NCI-H345 treated with DMSO at 0.1 percent for 48 hours (cell line): ENCODE results near the gene FLVCR2.

Experiments used
- DNase-seq: peaks from one replicate; lab custom pipeline; 2025; ENCODE audit not compliant: unreplicated experiment; lab: John Stamatoyannopoulos, UW

FLVCR2 gene

DNA sequence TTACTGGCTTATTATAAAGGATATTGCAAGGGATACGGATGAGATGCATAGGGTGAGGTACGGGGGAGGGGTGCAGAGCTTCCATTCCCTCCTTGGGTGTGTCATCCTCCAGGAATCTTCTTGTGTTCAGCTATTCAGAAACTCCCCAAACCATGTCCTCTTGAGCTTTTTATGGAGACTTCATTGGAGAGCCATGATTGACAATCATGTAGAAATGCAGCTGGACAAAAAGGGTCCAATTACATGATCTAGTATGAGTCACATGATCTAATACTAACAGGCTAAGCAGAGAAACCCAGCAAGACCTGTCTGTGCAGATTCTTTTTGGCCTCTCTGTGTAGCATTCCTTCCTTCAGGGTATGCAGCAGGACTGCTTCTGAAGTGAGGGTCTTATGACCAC is 23.9 kb upstream of the FLVCR2 start:
- DNase-seq = no peak

DNA sequence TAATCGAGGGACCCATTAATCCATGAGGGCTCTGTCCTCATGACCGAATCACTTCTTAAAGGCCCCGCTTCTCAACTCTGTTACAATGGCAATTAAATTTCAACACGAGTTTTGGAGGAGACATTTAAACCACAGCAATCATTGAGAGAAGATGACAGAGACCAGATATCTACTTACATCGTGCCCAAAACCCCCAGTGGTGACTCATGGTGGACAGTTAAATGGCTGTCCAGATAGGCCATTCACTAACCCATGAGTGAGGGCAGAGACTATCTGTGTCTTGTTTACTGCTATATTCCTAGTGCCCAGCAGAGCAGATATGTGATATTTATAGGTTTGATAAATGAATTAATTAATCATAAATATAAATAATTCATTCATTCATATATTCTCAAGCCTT is 20.0 kb upstream of the FLVCR2 start:
- DNase-seq = no peak

DNA sequence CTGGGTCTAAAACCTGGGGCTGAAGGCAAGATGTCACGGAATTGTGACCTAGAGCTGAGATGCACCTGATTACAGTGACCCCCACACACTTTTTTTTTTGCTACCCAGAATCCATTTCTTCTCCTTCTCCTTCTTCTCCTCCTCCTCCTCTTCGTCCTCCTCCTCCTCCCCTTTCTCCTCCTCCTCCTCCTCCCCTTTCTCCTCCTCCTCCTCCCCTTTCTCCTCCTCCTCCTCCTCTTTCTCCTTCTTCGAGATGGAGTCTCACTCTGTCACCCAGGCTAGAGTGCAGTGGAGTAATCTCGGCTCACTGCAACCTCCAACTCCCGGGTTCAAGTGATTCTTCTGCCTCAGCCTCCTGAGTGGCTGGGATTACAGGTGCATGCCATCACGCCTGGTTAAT is 19.4 kb upstream of the FLVCR2 start:
- DNase-seq = no peak

DNA sequence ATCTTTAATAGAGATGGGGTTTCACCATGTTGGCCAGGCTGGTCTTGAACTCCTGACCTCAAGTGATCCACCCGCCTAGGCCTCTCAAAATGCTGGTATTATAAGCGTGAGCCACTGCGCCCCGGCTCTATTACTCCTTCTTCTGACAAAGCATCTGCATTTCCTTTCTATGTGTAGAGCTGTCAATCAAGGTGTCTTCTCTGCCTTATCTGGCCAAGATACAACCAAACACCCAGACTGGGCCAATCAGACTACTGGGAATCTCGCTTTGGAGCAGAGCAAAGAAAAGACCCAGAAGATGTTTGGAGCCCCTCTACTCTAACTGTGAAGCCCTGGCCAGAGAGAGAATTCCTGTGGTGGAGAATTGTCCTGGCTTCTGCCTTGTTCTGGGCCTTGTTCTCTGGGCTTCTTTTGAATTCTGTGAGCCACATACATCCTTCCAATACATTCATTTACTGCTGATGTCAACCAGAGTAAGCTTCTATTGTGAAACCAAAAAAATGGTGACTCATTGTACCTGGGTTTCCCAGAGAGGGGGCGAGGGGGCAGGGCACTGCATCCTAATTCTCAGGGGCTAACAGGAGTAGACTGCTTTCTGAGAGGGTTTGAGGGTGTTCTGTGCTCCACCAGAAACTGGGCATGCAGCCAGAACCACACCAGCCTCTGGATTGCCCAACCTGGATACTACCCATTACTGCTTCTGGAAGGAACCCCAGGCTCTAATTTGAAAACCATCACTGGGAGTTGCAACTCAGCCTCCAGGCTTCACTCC is 18.8 kb upstream of the FLVCR2 start:
- DNase-seq = no peak

DNA sequence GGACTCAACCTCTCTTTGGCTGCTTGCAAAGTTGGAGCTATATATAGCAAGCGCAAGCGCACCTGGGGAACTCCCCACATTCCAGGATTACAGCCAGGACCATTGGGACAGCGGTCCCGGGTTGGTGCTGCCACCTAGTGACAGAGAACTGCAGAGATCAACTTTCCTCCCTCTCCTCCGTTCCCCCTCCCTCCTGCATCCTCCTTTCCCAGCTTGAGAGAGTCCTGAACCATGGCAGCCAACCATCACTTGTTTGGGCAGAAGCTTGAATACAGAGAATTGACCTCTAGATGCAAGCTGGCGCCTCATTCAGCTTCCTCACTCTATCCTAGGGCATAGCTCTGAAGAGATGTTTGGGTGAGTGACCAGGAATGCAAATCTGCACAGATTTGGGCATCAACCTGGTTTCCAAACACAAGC is 17.4 kb upstream of the FLVCR2 start:
- peak; percentile 75 for DNase-seq

DNA sequence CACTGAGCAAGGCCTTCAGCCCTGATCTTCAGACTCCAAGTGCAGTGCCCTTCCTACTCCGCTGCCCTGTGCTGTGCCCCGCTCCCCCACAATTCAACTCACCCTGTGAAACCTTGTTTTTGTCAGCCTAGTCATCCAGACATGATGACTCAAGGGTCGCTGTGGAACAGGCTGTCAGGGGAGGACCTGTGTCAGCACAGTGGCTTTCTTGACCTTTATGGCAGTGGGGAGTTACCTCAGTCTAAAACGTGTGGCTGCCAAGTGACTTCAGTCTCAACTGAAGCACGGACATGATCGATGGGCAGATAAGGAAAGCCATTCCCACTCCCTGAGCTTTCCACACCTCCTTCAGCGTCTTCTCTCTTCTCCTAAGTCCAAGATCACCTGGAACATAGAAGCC is 16.3 kb upstream of the FLVCR2 start:
- DNase-seq = no peak

DNA sequence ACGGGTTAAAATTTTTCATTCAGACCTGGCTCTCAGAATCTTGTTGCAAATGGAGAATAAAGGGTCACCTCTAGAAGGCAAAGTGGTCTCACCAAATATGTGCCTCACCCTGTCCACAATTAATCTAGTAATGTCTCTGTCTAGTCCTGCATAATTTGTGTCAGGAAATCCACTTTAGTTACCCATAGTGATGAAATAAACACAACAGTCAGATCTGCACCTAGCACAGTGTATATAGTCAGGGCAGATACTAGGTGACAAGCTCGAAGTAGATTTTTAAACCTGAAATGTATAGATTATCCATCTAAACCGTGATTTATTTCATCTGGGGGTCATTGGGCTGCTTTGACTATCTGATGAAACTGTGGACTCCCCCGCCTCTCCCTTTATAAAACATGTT is 15.9 kb upstream of the FLVCR2 start:
- no peak for DNase-seq

DNA sequence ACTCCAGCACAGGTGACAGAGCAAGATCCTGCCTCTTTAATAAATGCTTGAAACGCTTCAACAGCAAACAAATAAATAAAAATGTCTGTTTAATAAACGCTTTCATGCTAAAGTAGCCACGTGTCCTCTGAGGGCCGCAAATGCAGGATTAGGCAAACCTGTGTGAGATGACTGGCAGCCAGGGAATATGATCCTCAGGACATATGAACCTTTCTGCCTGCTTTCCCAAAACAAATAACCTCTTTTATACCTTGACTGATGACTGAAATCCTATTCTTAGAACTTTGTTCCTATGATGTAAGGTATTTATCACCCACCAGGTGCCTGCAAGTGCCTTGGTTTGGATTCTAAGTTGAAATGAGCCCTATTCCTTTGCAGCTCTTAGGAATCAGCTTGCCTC is 14.5 kb upstream of the FLVCR2 start:
- DNase-seq = no peak

DNA sequence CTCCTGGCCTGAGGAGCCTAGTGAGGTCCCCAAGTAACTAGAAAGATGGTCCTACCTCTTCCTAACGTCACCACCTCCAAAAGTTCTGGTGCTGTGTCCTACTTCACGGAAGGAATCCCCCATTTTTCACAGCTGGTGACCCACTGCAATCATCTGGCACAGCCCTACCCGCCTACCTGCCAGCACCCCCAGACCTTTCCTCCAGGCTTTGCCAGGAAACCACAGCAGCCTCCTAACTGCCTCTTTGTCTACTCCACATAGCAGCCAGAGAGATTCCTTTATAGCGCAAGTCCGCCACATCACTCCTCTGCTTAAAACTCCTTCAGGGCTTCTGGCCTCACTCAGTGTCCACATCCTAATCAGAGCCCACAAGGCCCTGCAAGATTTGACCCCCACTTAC is 13.4 kb upstream of the FLVCR2 start:
- no peak for DNase-seq

DNA sequence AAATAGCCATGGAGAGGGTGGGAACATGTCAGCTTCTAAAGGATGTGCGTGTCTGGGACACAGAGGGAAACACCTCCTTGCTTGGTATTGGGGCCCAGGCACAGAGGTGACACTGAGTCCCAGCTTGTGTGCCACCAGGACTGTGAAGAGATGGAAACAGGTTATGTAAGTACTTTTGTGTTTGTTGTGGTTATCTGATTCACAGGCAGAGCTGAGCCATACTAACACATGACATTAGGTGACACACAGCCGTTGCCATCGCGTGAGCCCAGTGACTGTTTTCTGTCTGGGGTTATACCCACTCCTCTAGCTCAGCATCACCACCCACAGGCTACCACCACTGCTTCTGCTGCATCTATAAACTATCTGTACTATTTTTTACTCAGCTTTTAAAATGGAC is 12.1 kb upstream of the FLVCR2 start:
- DNase-seq = no peak

DNA sequence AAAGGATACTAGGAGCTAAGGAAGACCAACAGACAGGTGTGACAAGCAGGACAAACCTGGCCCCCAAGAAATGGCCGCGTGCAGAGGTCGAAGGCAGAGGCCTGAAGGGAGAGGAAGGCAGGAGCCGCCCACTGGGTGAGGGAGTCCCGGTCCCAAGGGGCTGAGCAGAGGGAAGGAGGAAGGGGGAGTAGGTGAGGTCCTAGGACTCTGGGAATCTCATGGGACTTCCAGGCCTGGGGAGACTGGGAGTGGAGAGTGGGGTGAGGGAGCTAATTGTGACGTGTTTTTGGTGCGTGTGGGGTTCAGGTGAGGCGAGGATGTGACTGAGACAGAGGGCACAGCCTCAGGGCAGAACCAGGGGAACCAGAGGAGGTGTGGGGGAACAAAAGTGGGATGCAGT is 11.7 kb upstream of the FLVCR2 start:
- no peak for DNase-seq

DNA sequence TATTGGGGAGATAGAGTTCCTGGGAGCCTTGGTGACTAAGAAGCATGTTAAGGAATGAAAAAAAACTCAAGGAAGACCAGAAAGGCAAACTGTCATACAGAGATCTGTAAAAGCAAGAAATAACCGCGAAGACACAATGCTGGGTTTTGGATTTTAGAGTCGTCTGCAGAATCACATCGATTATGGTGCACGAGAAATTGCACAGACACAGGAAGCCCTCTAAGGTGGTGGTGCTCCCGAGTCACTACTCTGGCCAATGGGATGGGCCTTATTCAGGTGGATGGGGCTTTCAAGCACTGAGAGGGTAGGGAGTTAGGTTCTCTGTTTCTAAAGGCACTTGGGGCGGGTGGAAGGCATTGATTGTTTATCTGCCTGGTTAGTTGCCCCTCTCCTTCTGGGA is 10.3 kb upstream of the FLVCR2 start:
- no peak for DNase-seq

DNA sequence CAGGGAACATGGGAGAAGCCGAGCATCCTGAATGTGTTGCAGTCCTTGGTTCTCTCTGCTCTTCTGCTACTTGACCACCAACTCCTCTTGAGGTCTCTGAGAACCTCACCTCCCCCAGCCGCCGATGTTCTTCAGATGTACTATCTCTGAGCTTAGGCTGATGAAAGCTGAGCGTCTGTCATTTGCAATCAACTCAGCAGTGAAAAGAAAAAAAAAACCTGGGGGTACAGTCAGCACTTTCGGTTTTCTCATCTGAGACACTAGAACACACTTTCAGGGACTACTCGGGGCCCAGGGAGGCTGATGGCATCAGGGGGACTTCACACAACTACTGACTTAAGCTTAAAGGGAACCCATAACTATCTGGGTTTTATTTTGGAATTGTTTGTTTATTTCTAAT is 9.6 kb upstream of the FLVCR2 start:
- no peak for DNase-seq

DNA sequence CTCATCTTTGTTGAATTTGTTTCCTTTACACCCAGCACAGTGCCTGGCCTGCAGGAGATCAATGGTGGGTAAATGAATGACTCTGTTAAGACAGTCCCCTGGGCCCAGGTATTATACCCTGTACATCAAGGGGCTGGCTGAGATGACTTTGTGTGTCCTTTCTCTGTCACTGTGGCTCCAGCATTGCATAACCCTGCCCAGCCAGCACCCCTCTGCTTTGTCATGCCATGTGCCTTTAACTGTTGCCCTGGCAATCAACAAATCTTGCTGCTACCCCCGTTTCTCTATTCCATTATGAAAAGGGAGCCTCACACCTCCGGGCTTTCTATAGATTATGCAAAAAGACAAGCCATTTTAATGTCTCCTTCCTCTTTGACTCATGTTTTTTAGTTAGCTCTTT is 7.6 kb upstream of the FLVCR2 start:
- no peak for DNase-seq

DNA sequence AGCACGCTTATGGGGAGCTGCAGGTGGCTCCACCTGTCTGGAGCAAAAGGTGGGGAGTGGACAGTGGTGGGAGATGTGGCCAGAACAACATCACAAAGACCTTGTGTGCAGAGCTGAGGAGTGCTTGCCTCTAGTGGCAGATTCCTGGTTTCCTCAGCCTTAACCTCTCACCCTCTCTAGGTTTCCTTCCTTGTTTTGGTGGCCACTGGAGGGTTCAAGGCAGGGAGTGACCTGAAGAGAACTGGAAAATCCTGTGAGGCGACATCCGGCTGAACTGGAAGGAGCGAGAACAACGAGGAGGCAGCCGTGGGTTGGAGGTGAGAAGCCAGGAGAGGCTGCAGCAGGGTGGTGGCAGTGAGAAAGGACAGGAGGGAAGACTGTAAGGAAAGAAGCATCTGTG is 6.3 kb upstream of the FLVCR2 start:
- DNase-seq = no peak

DNA sequence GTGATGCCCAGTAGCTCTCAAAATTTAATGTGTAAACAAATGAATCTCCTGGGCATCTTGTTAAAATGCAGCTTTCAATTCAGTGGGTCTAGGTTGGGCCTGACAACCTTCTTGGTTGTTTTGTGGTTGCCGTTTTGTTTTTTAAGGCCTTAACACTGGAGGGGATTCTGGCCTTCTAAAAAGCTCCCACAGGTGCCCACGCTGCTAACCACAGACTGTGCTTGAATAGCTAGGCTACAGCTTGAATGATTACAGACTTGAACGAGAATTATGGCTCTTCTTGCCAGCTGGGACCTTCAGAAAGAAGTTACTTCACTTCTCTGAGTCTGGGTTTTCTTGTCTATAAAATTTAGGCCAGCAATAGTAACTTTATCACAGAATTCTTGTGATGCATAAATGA is 1.3 kb upstream of the FLVCR2 start:
- DNase-seq = no peak

DNA sequence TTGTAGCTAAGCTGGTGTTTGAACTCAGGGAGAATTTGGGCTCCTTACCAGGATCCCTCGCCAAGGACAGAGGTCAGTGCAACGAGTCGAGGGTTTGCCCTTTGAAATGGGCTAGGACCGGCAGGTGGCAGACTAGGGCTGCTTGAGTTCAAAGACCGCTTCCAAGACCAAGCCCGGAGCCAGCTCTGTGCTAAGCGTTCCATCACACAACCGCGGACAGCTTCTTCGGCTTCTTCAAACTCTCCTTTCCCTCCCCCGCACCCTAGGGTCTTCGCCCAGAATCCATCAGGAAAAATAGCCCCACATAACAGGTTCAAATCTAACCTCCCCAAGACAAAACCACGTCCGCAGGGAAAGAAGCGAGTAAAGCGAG is 705 bp upstream of the FLVCR2 start:
- DNase-seq = no peak

DNA sequence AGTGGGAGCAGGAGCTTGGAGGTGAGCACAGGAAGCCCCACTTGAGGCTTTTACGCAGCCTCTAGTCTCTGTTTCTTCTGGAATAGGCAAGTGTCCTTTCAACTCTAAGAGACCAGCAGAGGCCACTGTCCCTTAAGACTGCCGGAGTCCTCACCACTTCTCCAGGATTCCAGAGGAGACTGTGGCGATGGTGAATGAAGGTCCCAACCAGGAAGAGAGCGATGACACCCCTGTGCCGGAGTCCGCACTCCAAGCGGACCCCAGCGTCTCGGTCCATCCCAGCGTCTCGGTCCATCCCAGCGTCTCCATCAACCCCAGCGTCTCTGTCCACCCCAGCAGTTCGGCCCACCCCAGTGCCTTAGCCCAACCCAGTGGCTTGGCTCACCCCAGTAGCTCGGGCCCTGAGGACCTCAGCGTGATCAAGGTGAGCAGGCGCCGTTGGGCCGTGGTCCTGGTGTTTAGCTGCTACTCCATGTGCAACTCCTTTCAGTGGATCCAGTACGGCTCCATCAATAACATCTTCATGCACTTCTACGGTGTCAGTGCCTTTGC is 442 bp downstream of the FLVCR2 start:
- no peak for DNase-seq

DNA sequence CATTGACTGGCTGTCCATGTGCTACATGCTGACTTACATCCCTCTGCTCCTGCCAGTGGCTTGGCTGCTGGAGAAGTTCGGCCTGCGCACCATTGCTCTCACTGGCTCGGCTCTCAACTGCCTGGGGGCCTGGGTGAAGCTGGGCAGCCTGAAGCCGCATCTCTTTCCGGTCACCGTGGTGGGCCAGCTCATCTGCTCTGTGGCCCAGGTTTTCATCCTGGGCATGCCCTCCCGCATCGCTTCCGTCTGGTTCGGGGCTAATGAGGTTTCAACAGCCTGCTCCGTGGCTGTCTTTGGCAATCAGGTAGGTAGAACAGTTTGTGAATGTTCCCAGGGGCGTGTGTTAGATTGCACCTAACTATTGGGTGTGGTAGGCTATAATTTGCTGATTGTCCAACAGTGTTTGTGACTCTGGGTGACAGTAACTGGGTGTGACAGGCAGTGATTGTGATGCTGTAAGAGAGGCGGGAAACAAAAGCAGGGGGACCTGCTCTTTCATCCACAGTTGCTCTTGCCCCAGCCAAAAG is 981 bp downstream of the FLVCR2 start:
- DNase-seq = no peak

DNA sequence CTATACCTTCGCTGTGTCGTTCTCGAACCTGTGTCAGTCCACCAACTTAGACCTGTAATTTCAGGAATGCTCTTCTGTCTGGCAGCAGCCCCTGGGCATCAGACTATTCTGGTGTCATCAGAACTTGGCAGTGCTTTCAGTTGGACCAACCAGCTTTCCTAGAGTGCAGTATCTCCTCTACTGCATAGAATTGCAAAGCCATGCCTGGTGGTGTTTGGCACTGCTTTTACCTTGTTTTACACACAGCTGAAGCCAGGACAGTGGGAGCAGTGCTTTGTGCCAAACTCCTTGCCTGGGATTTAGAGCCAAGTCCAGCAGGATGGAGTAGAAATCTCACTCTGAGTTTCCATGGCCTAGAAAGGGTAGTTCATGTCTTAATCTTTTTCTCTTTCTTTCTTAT is 1.5 kb downstream of the FLVCR2 start:
- no peak for DNase-seq

DNA sequence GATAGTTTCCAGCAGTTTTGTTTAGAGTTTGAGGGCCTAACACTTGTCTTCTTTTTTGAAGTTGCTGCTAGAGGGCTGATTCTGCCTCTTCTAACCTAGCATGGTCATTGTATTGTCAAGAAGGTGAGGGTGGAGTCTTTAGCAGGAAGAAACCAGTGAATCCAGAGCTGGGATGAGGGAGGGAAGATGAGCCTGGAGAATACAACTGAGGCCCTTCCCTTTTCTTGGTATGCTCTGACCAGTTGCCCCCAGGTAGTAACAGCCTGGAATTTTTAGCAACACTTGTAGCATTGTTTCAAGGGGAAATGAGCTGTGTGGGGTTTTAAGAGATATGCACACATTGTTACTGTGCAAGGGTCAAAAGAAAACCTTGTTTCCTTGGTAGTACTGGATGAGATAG is 9.0 kb downstream of the FLVCR2 start:
- DNase-seq = no peak

DNA sequence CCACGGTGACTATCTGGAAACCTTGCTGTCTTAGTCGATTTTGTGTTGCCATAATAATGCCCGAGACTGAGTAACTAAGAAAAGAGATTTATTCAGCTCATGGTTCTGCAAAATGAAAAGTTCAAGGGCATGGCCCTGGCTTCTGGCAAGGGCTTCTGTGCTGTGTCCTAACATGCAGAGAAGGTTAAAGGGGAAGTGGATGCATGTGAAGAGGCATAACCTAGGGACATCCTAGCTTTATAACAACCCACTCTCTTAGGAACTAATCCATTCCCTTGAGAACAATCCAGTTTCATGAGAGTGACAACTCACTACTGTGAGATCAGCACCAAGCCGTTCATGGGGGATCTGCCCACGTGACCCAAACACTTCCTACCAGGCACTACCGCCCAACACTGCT is 11.5 kb downstream of the FLVCR2 start:
- DNase-seq = no peak

DNA sequence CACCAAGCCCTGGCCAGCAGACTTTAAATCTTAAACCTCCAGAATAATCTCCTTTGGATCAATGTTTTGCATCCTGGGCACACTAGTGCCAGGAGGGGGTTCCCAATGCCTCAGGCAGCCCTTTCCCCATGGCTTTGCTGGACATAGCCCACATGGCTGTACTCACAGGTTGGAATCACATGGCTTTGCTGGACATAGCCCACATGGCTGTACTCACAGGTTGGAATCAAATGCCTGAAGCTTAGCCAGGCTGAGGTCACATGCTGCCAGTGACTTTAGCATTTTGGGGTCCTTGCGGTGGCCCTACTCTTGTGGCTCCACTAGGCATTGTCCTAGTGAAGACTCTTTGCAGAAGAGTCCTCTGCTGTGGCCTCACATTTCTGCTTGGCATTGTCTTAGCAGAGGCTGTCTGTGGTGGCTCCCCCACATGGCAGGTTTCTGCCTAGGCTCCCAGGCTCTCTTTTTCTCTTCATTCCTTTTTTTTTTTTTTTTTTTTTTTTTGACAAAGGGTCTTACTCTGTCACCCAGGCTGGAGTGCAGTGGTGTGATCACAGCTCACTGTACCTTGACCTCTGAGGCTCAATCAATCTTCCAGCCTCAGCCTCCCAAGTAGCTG is 13.0 kb downstream of the FLVCR2 start:
- DNase-seq = no peak
